Astrocyte (in vitro differentiated cells and primary cell): ENCODE results near the gene NDUFAF8.

ENCODE experiments used
- CTCF ChIP-seq: IDR thresholded peaks from 2 replicates; pipeline ENCODE4 v1.5.1; 2011; ENCODE audit warnings: low read depth, mild to moderate bottlenecking, inconsistent platforms, low read length, moderate library complexity; ENCODE audit not compliant: insufficient read depth
- EZH2 ChIP-seq: IDR thresholded peaks from 2 replicates; pipeline ENCODE4 v1.6.1; 2012; ENCODE audit warnings: mild to moderate bottlenecking, low read length, inconsistent platforms; ENCODE audit not compliant: insufficient read depth

- TF ChIP-seq CTCF (no peak), EZH2 (no peak)
These were observed 31.2 kb downstream of the NDUFAF8 start for GRCh38 chr17:81270279-81270678.
